Measurements from ENCODE around the gene FOXR1.
"Not testable (repeated sequence)": the region's sequence is repeated elsewhere in the genome, so short reads cannot be mapped to it uniquely, and the experiment has no call there.

Gene FOXR1

GRCh38 chr11:118980191-118980881 lies 8.8 kb downstream of the FOXR1 start:
- H3K4me3 ChIP-seq (ENCODE audit: low read depth, low read length): no peak overlapping the region
- H3K27ac ChIP-seq: no peak overlapping the region
- DNase-seq: no peak
- H3K9me3 ChIP-seq (ENCODE audit: severe bottlenecking): no peaks in the 10 kb centered on the region
- TF ChIP-seq, protein P1, sequence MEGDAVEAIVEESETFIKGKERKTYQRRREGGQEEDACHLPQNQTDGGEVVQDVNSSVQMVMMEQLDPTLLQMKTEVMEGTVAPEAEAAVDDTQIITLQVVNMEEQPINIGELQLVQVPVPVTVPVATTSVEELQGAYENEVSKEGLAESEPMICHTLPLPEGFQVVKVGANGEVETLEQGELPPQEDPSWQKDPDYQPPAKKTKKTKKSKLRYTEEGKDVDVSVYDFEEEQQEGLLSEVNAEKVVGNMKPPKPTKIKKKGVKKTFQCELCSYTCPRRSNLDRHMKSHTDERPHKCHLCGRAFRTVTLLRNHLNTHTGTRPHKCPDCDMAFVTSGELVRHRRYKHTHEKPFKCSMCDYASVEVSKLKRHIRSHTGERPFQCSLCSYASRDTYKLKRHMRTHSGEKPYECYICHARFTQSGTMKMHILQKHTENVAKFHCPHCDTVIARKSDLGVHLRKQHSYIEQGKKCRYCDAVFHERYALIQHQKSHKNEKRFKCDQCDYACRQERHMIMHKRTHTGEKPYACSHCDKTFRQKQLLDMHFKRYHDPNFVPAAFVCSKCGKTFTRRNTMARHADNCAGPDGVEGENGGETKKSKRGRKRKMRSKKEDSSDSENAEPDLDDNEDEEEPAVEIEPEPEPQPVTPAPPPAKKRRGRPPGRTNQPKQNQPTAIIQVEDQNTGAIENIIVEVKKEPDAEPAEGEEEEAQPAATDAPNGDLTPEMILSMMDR (IDR thresholded peaks at IDR 0.05; ENCODE audit: low read depth, low read length): no peak
- no peaks in the 10 kb centered on the region for H3K36me3 ChIP-seq
- no peaks in the 10 kb centered on the region for H3K27me3 ChIP-seq (ENCODE audit: insufficient read depth, low read depth, severe bottlenecking)

DNA sequence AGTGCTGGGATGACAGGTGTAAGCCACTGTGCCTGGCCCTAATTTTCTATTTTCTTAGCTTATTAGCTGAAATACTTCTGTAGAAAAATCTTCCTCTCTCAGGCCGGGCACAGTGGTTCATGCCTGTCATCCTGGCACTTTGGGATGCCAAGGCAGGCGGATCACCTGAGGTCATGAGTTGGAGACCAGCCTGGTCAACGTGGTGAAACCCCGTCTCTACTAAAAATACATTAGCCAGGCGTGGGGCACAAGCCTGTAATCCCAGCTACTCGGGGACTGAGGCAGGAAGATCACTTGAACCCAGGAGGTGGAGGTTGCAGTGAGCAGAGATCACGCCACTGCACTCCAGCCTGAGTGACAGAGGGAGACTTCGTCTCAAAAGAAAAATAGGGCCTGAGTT lies 12.8 kb downstream of the FOXR1 start:
- H3K4me3 ChIP-seq (ENCODE audit: low read depth, low read length); H3K27me3 ChIP-seq (ENCODE audit: insufficient read depth, low read depth, severe bottlenecking); H3K9me3 ChIP-seq (ENCODE audit: severe bottlenecking); DNase-seq; H3K27ac ChIP-seq; H3K36me3 ChIP-seq: not testable (repeated sequence)

DNA sequence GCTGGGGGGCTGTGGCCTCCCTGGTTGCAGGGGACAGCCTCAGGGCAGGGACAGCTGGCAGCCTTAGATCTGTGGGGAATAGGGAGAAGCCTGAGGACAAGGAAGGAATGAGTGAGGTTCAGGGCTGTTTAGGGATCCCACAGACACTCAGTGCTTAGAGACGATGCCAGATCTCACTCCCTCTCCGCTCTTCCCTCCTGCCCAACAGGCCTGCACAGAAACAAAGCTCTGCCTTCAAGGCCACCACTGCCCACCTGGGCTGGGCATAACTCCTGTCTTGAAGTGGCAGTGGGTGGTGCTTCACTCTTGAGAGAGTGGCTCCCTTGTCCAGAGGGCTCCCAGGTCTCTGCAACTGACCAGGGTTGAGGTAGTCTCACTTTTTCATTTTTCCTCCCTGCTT lies 13.3 kb downstream of the FOXR1 start:
- TF ChIP-seq, protein P1 (IDR thresholded peaks at IDR 0.05; ENCODE audit: low read depth, low read length): no peak
- no peak for DNase-seq

GRCh38 chr11:118988280-118988679 lies 16.7 kb downstream of the FOXR1 start:
- Histone ChIP-seq H3K27ac (no peak overlapping the region), H3K9me3 (ENCODE audit: severe bottlenecking) (no peaks in the 10 kb centered on the region), H3K36me3 (no peaks in the 10 kb centered on the region), H3K4me3 (ENCODE audit: low read depth, low read length) (no peak overlapping the region), H3K27me3 (ENCODE audit: insufficient read depth, low read depth, severe bottlenecking) (no peaks in the 10 kb centered on the region)
- peak; percentile 22 for DNase-seq
- TF ChIP-seq, protein P1 (IDR thresholded peaks at IDR 0.05; ENCODE audit: low read depth, low read length): no peak

More for the DNA sequence above, 13.3 kb downstream of the FOXR1 start:
- Histone ChIP-seq H3K36me3 (no peaks in the 10 kb centered on the region), H3K9me3 (ENCODE audit: severe bottlenecking) (no peaks in the 10 kb centered on the region), H3K27ac (no peak overlapping the region), H3K27me3 (ENCODE audit: insufficient read depth, low read depth, severe bottlenecking) (no peaks in the 10 kb centered on the region), H3K4me3 (ENCODE audit: low read depth, low read length) (no peak overlapping the region)

GRCh38 chr11:118991486-118992038 lies 20.0 kb downstream of the FOXR1 start:
- not testable (repeated sequence) for DNase-seq; H3K9me3 ChIP-seq (ENCODE audit: severe bottlenecking); H3K4me3 ChIP-seq (ENCODE audit: low read depth, low read length); H3K36me3 ChIP-seq; H3K27ac ChIP-seq; H3K27me3 ChIP-seq (ENCODE audit: insufficient read depth, low read depth, severe bottlenecking)

GRCh38 chr11:118996926-118997626 lies 25.5 kb downstream of the FOXR1 start:
- H3K4me3 ChIP-seq (ENCODE audit: low read depth, low read length): peak overlapping the region; percentile 78
- DNase-seq: no peak
- H3K27me3 ChIP-seq (ENCODE audit: insufficient read depth, low read depth, severe bottlenecking): no peaks in the 10 kb centered on the region
- H3K27ac ChIP-seq: peak overlapping the region; percentile 71
- peaks cover 42% of the 10 kb centered on the region for H3K36me3 ChIP-seq
- TF ChIP-seq, protein P1 (IDR thresholded peaks at IDR 0.05; ENCODE audit: low read depth, low read length): no peak
- H3K9me3 ChIP-seq (ENCODE audit: severe bottlenecking): no peaks in the 10 kb centered on the region
